Progenitor cell of endocrine pancreas (in vitro differentiated cells): ENCODE results near the gene HOXA4. TPM values are rescaled to one million over a fixed set of nuclear protein-coding genes. Genes with fewer than 3 reads are reported as not detected.

Source experiments
- DNase-seq: peaks from one replicate; pipeline ENCODE4 v3.0.0; 2021; ENCODE audit warnings: low spot score; ENCODE audit not compliant: unreplicated experiment
- H3K27ac Mint-ChIP-seq: 2 replicates; pipeline ENCODE4 v1.8.0; 2021; ENCODE audit warnings: mild to moderate bottlenecking, moderate library complexity, mixed read lengths
- H3K27me3 Mint-ChIP-seq: 2 replicates; pipeline ENCODE4 v1.8.0; 2021; ENCODE audit warnings: mixed read lengths
- H3K36me3 Mint-ChIP-seq: 2 replicates; pipeline ENCODE4 v1.8.0; 2022; ENCODE audit warnings: mixed read lengths; ENCODE audit not compliant: insufficient read depth
- H3K4me1 Mint-ChIP-seq: 2 replicates; pipeline ENCODE4 v1.8.0; 2021; ENCODE audit warnings: low read depth, mixed read lengths
- H3K4me3 Mint-ChIP-seq: 2 replicates; pipeline ENCODE4 v1.8.0; 2021; ENCODE audit warnings: low read depth, mild to moderate bottlenecking, moderate library complexity, mixed read lengths
- H3K9me3 Mint-ChIP-seq: 2 replicates; pipeline ENCODE4 v1.8.0; 2021; ENCODE audit warnings: low read depth, mixed read lengths
- total RNA-seq: library from RNA; stranded (reverse); gene quantifications from 2 replicates; pipeline ENCODE4 v1.2.1, GENCODE V29; 2021
- TF ChIP-seq, protein P1 (sequence below): fragments of 200-600 bp; sonication (generic); IDR thresholded peaks from one replicate; pipeline ENCODE4 v1.5.0; 2021; ENCODE audit warnings: antibody characterized with exemption, mild to moderate bottlenecking; ENCODE audit not compliant: unreplicated experiment

The HOXA4 gene
- total RNA-seq, 1 donor from 2014 or later, result 13.7 TPM

DNA sequence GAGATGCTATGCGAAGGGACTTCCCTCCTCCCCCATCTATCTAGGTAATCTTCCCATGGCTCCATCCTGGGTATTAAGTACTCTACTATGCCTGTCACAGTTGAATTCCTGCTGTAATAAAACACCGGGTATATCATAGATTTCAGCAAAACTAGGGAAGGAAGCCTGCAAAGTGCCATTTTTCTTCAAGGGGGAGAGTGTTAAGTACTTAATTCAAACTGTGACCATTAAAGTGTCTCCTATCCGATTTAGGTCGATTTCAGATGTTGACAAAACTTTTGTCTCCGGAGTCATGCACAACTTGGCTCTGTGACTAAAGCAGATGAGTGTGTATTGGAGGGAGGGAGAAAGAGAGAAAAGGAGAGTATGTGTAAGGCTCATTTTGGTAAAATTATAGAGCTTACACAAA lies 4.6 kb downstream of the HOXA4 start:
- Mint-ChIP-seq H3K36me3 (peaks cover 11% of the 10 kb centered on the region), H3K27ac (peak overlapping the region; percentile 74), H3K4me1 (peaks cover 77% of the 10 kb centered on the region), H3K4me3 (peak overlapping the region; percentile 97), H3K27me3 (no peaks in the 10 kb centered on the region), H3K9me3 (no peaks in the 10 kb centered on the region)
- no peak for DNase-seq
- TF ChIP-seq, protein P1, sequence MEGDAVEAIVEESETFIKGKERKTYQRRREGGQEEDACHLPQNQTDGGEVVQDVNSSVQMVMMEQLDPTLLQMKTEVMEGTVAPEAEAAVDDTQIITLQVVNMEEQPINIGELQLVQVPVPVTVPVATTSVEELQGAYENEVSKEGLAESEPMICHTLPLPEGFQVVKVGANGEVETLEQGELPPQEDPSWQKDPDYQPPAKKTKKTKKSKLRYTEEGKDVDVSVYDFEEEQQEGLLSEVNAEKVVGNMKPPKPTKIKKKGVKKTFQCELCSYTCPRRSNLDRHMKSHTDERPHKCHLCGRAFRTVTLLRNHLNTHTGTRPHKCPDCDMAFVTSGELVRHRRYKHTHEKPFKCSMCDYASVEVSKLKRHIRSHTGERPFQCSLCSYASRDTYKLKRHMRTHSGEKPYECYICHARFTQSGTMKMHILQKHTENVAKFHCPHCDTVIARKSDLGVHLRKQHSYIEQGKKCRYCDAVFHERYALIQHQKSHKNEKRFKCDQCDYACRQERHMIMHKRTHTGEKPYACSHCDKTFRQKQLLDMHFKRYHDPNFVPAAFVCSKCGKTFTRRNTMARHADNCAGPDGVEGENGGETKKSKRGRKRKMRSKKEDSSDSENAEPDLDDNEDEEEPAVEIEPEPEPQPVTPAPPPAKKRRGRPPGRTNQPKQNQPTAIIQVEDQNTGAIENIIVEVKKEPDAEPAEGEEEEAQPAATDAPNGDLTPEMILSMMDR, result no peak

DNA sequence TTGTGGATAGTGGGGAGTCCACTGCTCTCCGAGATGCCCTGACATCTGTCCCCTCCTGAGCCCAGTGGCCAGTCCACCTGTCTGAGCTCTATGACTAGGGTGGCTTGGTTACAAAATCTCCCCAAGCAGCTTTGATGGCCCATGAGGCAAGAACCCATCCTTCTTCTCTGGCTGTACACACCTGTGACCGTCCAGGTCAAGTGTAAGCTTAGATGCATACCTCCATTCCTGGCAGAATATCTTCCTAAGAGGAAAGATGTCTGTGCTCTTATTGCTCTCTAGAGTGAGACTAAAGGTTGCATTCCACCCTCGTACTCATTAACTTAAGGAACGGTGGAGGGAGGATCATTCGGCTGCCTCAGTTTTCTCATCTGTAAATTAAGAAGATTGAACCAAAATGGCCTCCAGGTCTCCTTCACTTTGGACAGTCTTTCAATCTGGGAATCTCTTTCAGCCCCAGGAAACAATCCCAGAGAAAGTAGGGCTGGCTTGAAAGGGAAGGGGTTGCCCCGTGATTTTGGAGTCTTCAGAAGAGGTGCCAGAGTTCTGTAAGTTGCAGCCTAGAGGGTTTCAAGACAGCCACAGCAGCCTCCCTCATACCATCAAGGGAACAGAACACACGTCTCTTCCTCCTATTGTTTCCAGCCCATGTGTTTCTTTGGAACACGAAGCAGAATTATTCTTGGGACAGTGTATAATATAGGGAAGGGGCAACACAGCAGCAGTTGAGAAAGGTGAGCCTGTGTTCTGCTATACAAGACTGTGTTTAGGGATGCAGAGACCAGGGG lies 5.5 kb downstream of the HOXA4 start:
- Mint-ChIP-seq H3K4me3 (peak overlapping the region; percentile 97), H3K4me1 (peaks cover 86% of the 10 kb centered on the region), H3K27me3 (no peaks in the 10 kb centered on the region), H3K36me3 (peaks cover 11% of the 10 kb centered on the region), H3K9me3 (no peaks in the 10 kb centered on the region), H3K27ac (peak overlapping the region; percentile 99)
- no peak for DNase-seq
- TF ChIP-seq, protein P1, result no peak

DNA sequence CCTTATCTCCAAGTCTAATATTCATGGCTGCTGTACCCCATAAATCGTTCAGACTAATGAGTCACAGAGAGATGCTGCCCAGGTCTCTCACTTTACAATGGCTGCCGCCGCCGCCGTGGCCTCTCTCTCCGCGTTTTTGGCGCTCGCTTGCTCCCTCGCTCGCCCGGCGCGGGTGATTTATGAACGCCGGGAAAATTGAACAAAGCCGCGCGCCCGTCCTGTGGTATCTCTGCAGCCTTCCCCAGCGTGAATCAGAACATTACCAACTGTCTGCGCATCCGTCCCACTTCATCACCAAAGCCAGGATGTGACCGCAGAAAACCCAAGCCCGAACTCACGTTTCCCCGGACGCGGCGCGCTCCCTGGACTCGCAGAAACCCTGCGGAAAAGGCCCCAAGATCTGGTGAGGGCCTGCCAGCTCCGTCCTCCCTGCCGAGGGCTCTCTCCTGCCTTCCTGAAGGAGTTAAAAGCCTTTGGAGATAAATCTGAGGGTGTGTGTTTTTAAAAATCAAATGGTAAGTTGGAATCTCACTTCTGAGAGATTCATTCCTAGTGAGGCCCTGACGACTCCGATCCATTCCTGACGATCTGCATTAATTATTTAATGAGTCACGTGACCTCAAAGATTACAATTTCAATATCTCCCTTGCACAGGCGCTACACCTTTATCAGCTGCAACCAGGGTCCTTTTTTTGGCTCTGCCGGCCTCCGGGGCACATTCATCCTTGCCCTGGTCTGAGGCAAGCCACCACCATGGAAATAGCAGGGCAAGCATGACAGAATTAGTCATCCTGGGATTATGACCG lies 6.3 kb downstream of the HOXA4 start:
- H3K4me3 Mint-ChIP-seq, result peak overlapping the region; percentile 97
- TF ChIP-seq, protein P1, result no peak
- H3K9me3 Mint-ChIP-seq, result no peaks in the 10 kb centered on the region
- peak overlapping the region; percentile 99 for H3K27ac Mint-ChIP-seq
- H3K36me3 Mint-ChIP-seq, result peaks cover 11% of the 10 kb centered on the region
- peaks cover 92% of the 10 kb centered on the region for H3K4me1 Mint-ChIP-seq
- H3K27me3 Mint-ChIP-seq, result no peaks in the 10 kb centered on the region
- no peak for DNase-seq

DNA sequence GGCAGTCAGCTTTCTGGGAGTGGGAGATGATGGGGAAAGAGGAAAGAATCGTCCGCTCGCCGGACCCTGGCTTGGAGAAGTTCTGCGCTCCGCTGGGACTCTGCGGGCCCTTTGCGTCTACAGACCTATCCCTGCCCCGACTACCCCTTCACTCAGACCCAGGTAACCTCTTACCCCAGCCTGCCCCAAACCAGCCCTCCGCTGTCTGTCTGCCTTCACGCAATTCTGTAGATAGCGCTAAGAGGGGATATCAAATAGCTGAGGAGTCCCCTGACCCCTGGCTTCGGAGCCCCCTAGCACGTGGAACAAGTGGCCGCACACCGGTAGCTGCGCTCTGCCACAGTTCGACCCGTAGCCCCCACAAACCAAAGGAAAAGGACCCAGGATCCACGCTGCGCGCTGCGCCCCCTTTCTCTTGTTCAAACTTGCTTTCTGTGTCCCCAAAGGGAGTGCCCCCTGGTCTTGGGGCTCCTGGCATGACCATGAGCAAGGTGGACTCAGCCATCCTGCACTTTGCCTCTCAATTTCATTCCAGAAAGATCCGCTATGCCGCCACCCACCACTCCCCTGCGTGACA lies 7.0 kb downstream of the HOXA4 start:
- no peaks in the 10 kb centered on the region for H3K9me3 Mint-ChIP-seq
- DNase-seq, result no peak

DNA sequence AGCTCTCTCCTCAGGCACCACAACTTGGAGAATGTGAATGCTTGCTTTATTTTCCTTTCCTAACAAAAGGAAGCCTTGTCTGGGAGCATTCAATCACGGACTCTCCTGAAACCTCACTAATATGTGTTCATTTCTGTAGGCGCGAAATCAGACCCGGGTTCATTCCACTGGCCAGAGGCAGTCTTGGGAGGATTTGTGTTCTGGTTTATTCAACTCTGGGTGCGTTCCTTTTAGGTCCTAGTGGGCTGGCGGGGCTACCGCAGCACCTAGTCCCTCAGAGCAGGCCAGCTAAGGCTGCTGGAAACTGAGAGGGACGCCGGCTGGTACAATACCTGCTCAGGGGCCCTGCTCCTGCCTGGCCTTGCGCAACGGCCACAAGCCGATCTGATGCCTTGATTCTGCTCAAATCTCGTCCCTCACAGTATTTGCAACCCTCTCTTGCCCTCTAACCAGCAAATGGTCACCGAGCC lies 7.5 kb downstream of the HOXA4 start:
- Mint-ChIP-seq H3K27me3 (no peaks in the 10 kb centered on the region), H3K4me1 (peaks cover 94% of the 10 kb centered on the region), H3K36me3 (peaks cover 9% of the 10 kb centered on the region), H3K27ac (peak overlapping the region; percentile 99), H3K9me3 (no peaks in the 10 kb centered on the region), H3K4me3 (peak overlapping the region; percentile 97)
- DNase-seq, result no peak
- TF ChIP-seq, protein P1, result no peak

More for the DNA sequence above, 7.0 kb downstream of the HOXA4 start:
- Mint-ChIP-seq H3K4me3 (peak overlapping the region; percentile 97), H3K27ac (peak overlapping the region; percentile 99), H3K27me3 (no peaks in the 10 kb centered on the region), H3K36me3 (peaks cover 11% of the 10 kb centered on the region), H3K4me1 (peaks cover 93% of the 10 kb centered on the region)
- TF ChIP-seq, protein P1, result no peak
